Subcutaneous adipose tissue (tissue), 4 donors: ENCODE data around the gene VWA8. TPM values are rescaled to one million over a fixed set of nuclear protein-coding genes. Genes with fewer than 3 reads are reported as not detected.

Experiments used
- total RNA-seq, 4 donors: library from RNA; depleted of rRNA; stranded (reverse); fragments of >200 nt; gene quantifications; one replicate each; pipeline ENCODE4 v1.1.0, GENCODE V29; 2016
- TF ChIP-seq, protein P1 (sequence below): fragments of 450-650 bp; IDR thresholded peaks from one replicate; pipeline ENCODE4 v1.5.1; 2016; ENCODE audit warnings: low read depth, mild to moderate bottlenecking, control low read depth, antibody characterized with exemption, moderate library complexity

Gene VWA8
- total RNA-seq, 4 donors from 2014 or later: 18.1 to 28.3 (median 20.3) TPM

GRCh38 chr13:41680900-41681299 lies 280.0 kb downstream of the VWA8 start:
- TF ChIP-seq, protein P1, sequence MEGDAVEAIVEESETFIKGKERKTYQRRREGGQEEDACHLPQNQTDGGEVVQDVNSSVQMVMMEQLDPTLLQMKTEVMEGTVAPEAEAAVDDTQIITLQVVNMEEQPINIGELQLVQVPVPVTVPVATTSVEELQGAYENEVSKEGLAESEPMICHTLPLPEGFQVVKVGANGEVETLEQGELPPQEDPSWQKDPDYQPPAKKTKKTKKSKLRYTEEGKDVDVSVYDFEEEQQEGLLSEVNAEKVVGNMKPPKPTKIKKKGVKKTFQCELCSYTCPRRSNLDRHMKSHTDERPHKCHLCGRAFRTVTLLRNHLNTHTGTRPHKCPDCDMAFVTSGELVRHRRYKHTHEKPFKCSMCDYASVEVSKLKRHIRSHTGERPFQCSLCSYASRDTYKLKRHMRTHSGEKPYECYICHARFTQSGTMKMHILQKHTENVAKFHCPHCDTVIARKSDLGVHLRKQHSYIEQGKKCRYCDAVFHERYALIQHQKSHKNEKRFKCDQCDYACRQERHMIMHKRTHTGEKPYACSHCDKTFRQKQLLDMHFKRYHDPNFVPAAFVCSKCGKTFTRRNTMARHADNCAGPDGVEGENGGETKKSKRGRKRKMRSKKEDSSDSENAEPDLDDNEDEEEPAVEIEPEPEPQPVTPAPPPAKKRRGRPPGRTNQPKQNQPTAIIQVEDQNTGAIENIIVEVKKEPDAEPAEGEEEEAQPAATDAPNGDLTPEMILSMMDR: no peak

GRCh38 chr13:41678848-41679247 lies 282.1 kb downstream of the VWA8 start:
- TF ChIP-seq, protein P1: no peak

DNA sequence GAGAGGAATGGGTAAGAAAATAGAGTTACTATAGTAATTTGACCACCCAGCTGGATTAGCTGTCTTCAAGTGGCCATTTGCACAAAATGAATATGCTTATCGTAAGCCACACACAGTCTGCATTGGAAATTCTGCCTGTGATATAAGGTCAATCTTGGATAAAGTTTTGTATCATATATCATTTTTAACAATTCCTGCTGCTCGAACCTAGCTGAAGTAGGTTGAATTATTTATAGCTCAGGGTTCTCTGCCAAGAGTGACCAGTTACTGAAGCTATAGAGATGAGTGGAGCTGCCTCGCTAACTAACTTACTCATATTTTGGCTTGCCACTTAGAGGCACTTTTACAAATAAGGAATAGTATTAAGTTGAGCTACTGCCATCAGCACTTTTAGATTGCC lies 282.7 kb downstream of the VWA8 start:
- TF ChIP-seq, protein P1: no peak

GRCh38 chr13:41675306-41675705 lies 285.6 kb downstream of the VWA8 start:
- TF ChIP-seq, protein P1: no peak

DNA sequence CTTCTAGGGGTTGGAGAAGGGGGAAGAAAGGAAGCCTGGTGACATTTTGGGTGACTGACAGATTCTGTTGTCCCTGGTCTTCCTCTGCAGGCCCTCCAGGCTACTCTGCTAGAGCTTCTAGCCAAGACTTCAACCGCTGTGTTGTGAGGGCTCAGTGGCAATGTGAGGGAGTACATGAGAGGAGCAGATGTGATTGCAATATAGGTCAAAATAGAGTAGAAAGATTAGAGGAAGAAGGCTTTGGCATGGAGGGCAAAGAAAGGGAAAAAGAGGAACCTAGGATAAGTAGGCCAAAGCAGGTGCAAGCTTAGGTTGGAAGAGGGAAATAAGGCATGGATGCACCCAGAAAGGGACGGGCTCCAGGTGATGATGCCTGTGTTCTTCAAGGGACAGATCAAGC lies 286.7 kb downstream of the VWA8 start:
- TF ChIP-seq, protein P1: no peak

GRCh38 chr13:41673640-41674039 lies 287.3 kb downstream of the VWA8 start:
- TF ChIP-seq, protein P1: no peak

- TF ChIP-seq, protein P1: no peak
These were observed 290.0 kb downstream of the VWA8 start for GRCh38 chr13:41670873-41671443.
